DOHH2 (cell line): ENCODE results near the gene KCP.

ENCODE experiments used
- H3F3A ChIP-seq: fragments of 200-600 bp; sonication (generic), shearing (Covaris generic); 2 replicates; pipeline ENCODE4 v1.6.0; 2016; ENCODE audit warnings: antibody characterized with exemption, mild to moderate bottlenecking; ENCODE audit not compliant: control insufficient read depth, insufficient read depth
- H3K27ac ChIP-seq: fragments of 200-600 bp; sonication (generic); 2 replicates; pipeline ENCODE4 v1.5.1; 2014; ENCODE audit warnings: low read depth, mild to moderate bottlenecking, low read length, moderate library complexity
- H3K27me3 ChIP-seq: fragments of 200-600 bp; sonication (generic); 2 replicates; pipeline ENCODE4 v1.6.1; 2014; ENCODE audit warnings: mild to moderate bottlenecking, low read length, mixed read lengths; ENCODE audit not compliant: control insufficient read depth
- H3K36me3 ChIP-seq: fragments of 200-600 bp; sonication (generic); 2 replicates; pipeline ENCODE4 v1.6.1; 2014; ENCODE audit warnings: mild to moderate bottlenecking, low read length, moderate library complexity, mixed read lengths; ENCODE audit not compliant: control insufficient read depth
- H3K4me1 ChIP-seq: fragments of 200-600 bp; sonication (generic); 2 replicates; pipeline ENCODE4 v1.6.1; 2014; ENCODE audit warnings: mild to moderate bottlenecking, low read length, mixed read lengths; ENCODE audit not compliant: control insufficient read depth
- H3K4me2 ChIP-seq: fragments of 200-600 bp; sonication (generic); 2 replicates; pipeline ENCODE4 v1.6.0; 2014; ENCODE audit warnings: mild to moderate bottlenecking, low read length, moderate library complexity
- H3K4me3 ChIP-seq: fragments of 200-600 bp; sonication (generic); 2 replicates; pipeline ENCODE4 v1.5.1; 2014; ENCODE audit warnings: mild to moderate bottlenecking, low read length, mixed read lengths
- H3K79me2 ChIP-seq: fragments of 200-600 bp; sonication (generic); 2 replicates; pipeline ENCODE4 v1.6.1; 2014; ENCODE audit warnings: mild to moderate bottlenecking, low read length, mixed read lengths; ENCODE audit not compliant: control insufficient read depth
- H3K9me2 ChIP-seq: fragments of 200-600 bp; sonication (generic); replicated peaks from 2 replicates; pipeline ENCODE4 v1.6.1; 2014; ENCODE audit warnings: mild to moderate bottlenecking, low read length, mixed read lengths; ENCODE audit not compliant: control insufficient read depth
- H3K9me3 ChIP-seq: fragments of 200-600 bp; sonication (generic); 2 replicates; pipeline ENCODE4 v1.6.1; 2014; ENCODE audit warnings: antibody characterized with exemption, low read length, mixed read lengths; ENCODE audit not compliant: control insufficient read depth, insufficient read depth
- H4K20me1 ChIP-seq: fragments of 200-600 bp; sonication (generic); 2 replicates; pipeline ENCODE4 v1.6.0; 2014; ENCODE audit warnings: low read depth, mild to moderate bottlenecking, antibody characterized with exemption, low read length, moderate library complexity; ENCODE audit not compliant: control insufficient read depth, insufficient read depth
- EZH2phosphoT487 ChIP-seq: fragments of 200-600 bp; sonication (generic); IDR thresholded peaks from 2 replicates; pipeline ENCODE4 v1.6.1; 2017; ENCODE audit warnings: borderline replicate concordance, mild to moderate bottlenecking, antibody characterized with exemption, low read length, moderate library complexity, mixed read lengths
- TF ChIP-seq, protein P1 (sequence below): fragments of 200-600 bp; sonication (generic); IDR thresholded peaks from one replicate; pipeline ENCODE4 v1.5.1; 2014; ENCODE audit warnings: antibody characterized with exemption, mild to moderate bottlenecking, low read depth, low read length; ENCODE audit not compliant: poor library complexity, severe bottlenecking

KCP gene

DNA sequence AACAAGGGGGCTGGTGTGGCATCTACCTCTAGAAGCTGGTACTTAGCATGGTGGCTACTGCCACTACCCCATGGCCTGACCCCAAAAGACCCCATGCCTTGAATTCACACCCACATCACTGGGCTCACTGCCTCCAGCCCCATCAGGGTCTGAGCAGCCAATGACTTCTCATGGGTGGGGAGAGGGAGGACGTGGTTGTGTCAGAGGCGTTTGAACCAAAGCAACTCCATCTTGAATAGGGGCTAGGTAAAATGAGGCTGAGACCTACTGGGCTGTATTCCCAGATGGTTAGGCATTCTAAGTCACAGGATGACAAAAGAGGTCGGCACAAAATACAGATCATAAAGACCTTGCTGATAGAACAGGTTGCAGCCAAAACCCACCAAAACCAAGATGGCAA lies 15.2 kb downstream of the KCP start:
- no peak overlapping the region for H3K27ac ChIP-seq
- no peaks in the 10 kb centered on the region; the same call in 1 of the 2 replicates for H3K4me1 ChIP-seq
- H3F3A ChIP-seq: no peaks in the 10 kb centered on the region
- H3K9me2 ChIP-seq: no peaks in the 10 kb centered on the region
- TF ChIP-seq EZH2phosphoT487: no peak
- TF ChIP-seq, protein P1, sequence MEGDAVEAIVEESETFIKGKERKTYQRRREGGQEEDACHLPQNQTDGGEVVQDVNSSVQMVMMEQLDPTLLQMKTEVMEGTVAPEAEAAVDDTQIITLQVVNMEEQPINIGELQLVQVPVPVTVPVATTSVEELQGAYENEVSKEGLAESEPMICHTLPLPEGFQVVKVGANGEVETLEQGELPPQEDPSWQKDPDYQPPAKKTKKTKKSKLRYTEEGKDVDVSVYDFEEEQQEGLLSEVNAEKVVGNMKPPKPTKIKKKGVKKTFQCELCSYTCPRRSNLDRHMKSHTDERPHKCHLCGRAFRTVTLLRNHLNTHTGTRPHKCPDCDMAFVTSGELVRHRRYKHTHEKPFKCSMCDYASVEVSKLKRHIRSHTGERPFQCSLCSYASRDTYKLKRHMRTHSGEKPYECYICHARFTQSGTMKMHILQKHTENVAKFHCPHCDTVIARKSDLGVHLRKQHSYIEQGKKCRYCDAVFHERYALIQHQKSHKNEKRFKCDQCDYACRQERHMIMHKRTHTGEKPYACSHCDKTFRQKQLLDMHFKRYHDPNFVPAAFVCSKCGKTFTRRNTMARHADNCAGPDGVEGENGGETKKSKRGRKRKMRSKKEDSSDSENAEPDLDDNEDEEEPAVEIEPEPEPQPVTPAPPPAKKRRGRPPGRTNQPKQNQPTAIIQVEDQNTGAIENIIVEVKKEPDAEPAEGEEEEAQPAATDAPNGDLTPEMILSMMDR: no peak
- H3K4me3 ChIP-seq: no peak overlapping the region
- H3K4me2 ChIP-seq: no peak overlapping the region
- no peaks in the 10 kb centered on the region for H3K36me3 ChIP-seq
- H3K9me3 ChIP-seq: 0 out of 2 replicates have a peak, but pooled peaks cover 5% of the 10 kb centered on the region
- no peaks in the 10 kb centered on the region for H4K20me1 ChIP-seq
- no peaks in the 10 kb centered on the region for H3K79me2 ChIP-seq
- H3K27me3 ChIP-seq: peaks cover 27% of the 10 kb centered on the region

DNA sequence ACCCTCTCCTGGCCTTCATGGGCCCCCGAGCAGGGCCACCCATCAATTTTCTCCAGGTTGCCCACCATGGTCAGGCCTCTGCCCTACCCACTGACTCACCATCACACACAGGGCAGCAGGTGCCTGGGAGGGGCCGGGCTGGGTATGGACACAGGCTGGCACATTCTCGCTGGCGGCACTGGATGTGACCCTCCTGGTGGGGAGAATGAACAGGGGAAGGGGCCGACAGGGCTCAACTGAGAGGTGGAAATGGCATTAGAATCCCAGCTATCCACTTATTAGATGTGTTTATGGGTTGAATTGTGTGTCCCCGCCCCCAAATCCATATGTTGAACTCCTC lies 16.4 kb downstream of the KCP start:
- TF ChIP-seq, protein P1: no peak
- no peak for TF ChIP-seq EZH2phosphoT487
- H3K4me1 ChIP-seq: no peaks in the 10 kb centered on the region; the same call in 1 of the 2 replicates
- no peak overlapping the region for H3K4me2 ChIP-seq
- H3K27me3 ChIP-seq: peaks cover 35% of the 10 kb centered on the region
- H3K4me3 ChIP-seq: no peak overlapping the region
- no peak overlapping the region for H3K27ac ChIP-seq
- peaks cover 4% of the 10 kb centered on the region; the same call in 1 of the 2 replicates for H3F3A ChIP-seq
- H4K20me1 ChIP-seq: no peaks in the 10 kb centered on the region
- H3K9me3 ChIP-seq: no peaks in the 10 kb centered on the region
- no peaks in the 10 kb centered on the region for H3K9me2 ChIP-seq
- H3K79me2 ChIP-seq: no peaks in the 10 kb centered on the region
- no peaks in the 10 kb centered on the region for H3K36me3 ChIP-seq

DNA sequence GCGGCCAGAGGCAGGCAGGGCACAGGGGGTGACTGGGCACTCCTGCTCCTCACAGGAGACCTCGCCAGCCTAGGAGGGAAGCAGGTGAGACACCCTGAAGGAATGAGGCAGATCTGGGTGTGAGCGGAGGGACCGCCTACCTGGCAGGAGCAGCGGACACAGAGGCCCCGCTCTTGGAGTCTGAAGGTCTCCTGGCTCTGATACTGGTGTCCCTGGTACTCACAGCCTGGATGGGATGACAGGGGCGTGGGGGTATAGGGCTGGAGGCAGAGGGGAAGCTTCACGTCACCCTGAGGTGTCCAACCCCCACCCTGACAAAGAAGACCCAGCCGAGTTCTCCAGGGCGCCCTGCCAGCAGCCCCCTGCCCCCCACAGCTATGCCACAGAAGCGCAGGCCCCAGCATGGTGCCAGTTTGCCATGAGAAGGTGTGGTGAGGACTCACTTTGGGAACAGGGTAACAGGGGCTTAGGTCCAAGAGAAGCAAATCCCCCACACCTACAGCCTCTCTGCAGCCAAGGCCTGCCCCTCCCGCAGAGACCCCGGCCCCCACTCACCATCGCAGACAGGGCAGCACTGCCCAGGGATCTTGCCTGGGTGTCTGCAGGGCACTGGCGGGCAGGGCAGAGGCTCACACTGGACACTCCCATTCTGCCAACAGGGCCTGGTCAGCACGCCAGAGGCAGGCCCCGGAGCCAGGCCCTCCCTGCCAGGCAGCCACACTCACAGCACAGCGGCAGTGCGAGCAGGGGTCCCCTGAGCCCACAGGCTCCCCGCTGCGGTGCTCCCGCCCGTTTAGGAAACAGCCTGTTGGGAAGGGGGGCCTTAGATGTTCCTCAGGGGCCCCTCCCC lies 17.0 kb downstream of the KCP start:
- peaks cover 40% of the 10 kb centered on the region for H3K27me3 ChIP-seq
- no peak overlapping the region for H3K4me3 ChIP-seq
- H3K4me1 ChIP-seq: no peaks in the 10 kb centered on the region; the same call in 1 of the 2 replicates
- H3K9me2 ChIP-seq: no peaks in the 10 kb centered on the region
- no peaks in the 10 kb centered on the region for H3K9me3 ChIP-seq
- H3K36me3 ChIP-seq: no peaks in the 10 kb centered on the region
- H3K4me2 ChIP-seq: no peak overlapping the region
- no peaks in the 10 kb centered on the region for H4K20me1 ChIP-seq
- no peaks in the 10 kb centered on the region for H3K79me2 ChIP-seq
- H3F3A ChIP-seq: peaks cover 4% of the 10 kb centered on the region; the same call in 1 of the 2 replicates
- no peak overlapping the region for H3K27ac ChIP-seq
- TF ChIP-seq EZH2phosphoT487: no peak
- TF ChIP-seq, protein P1: no peak
